ENCODE measurements around the gene ANKLE1. TPM values are rescaled to one million over a fixed set of nuclear protein-coding genes. Genes with fewer than 3 reads are reported as not detected.

Gene ANKLE1
- total RNA-seq, 1 experiment from 2014 or later, result 16.5 TPM

DNA sequence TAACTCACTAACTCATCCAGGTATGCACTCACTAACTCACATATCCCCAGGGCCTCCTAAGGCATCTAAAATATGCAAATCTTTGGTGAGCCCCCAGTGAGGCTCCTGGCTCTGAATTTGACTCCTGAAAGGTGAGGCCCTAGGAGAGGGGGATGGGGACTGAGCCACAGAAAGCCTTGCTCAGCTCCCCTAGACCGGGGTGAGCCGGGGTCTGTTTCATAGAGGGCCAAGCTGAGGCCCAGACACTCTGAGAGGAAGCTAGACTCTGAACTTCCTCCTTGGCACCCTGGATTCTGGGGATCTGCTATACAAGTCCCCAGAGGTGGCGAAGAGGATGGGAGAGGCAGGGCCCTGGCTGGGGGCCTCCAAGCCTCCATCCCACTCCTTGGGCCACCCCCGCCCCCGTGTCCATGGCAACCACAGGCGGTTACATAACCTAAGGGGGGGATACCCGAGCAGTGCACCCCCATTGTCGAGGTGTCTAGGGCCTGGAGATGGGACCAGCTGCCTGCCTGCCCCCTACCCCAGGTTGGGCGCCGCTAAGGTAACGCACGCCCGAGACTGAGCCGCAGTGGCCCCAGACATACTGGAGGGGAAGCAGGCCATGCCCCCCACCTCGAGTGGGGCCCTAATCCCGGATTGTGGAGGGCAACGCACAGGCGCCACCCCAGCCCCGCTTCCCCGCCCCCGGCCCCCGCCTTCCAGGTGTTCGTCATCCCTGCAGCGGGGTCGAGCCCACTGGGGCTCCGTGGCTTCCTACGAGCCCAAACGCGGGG, 20.9 kb downstream of the ANKLE1 start:
- no peak overlapping the region for H3K18ac ChIP-seq (ENCODE audit: insufficient read length, low read depth, low read length)
- H3K9me3 Mint-ChIP-seq, result peaks cover 4% of the 10 kb centered on the region in 2 experiments; a peak in 3 of 5 replicates
- H2AK5ac ChIP-seq (ENCODE audit: insufficient read length, low read length), result no peak overlapping the region
- H4K20me1 ChIP-seq (ENCODE audit: control insufficient read depth, insufficient read depth, insufficient read length), result no peaks in the 10 kb centered on the region
- H3K23ac ChIP-seq (ENCODE audit: insufficient read length, low read depth, low read length), result no peak overlapping the region
- H3K27ac ChIP-seq (ENCODE audit: insufficient read length, low read depth, low read length), result no peak overlapping the region
- H3K4me1 Mint-ChIP-seq, result peaks cover 21 to 35% of the 10 kb centered on the region in 2 experiments
- H4K5ac ChIP-seq (ENCODE audit: insufficient read length, low read depth, low read length), result no peak overlapping the region
- peaks cover 6% of the 10 kb centered on the region for H3K23me2 ChIP-seq (ENCODE audit: insufficient read length, low read depth, low read length, poor library complexity, severe bottlenecking)
- H2BK20ac ChIP-seq (ENCODE audit: low read depth, low read length, poor library complexity, severe bottlenecking), result no peak overlapping the region
- no peak overlapping the region for H2BK5ac ChIP-seq (ENCODE audit: insufficient read length, low read length)
- H4K91ac ChIP-seq (ENCODE audit: insufficient read length, low read depth, low read length), result no peak overlapping the region
- H3K27me3 Mint-ChIP-seq (ENCODE audit: low read depth), result no peaks in the 10 kb centered on the region; the same call in 1 of the 2 replicates
- H3K36me3 Mint-ChIP-seq (ENCODE audit: insufficient read depth in 1 of 3, low read depth in 3 of 3), result peaks cover 13 to 22% (median 17%) of the 10 kb centered on the region in 3 experiments
- H3K4me3 Mint-ChIP-seq, result peak overlapping the region; percentile 63 to 76
- no peaks in the 10 kb centered on the region for H3K79me1 ChIP-seq (ENCODE audit: insufficient read depth, low read depth, low read length, poor library complexity, severe bottlenecking)
- H3K9ac ChIP-seq (ENCODE audit: extremely low read depth, insufficient read length, low read length), result no peak overlapping the region
- WGBS (ENCODE audit: extremely low coverage, insufficient read length, low lambda C conversion rate), result no CpG with 5 or more reads among the region's 29 CpGs
- no peak overlapping the region for H2BK120ac ChIP-seq (ENCODE audit: low read depth, low read length, poor library complexity, severe bottlenecking)
- peak overlapping the region in 1 of 3 experiments; percentile 83; a peak in 1 of 7 replicates for H3K27ac Mint-ChIP-seq
- H3K4me2 ChIP-seq (ENCODE audit: insufficient read depth, insufficient read length, low read length), result peak overlapping the region; percentile 48
- no peak overlapping the region for H3K56ac ChIP-seq (ENCODE audit: insufficient read length, low read depth, low read length)
- H4K8ac ChIP-seq (replicated peaks; ENCODE audit: insufficient read length, low read depth, low read length), result no peak overlapping the region
- no peak overlapping the region for H2AFZ ChIP-seq (ENCODE audit: low read length)
- no peak overlapping the region for H3K4ac ChIP-seq (ENCODE audit: low read depth, low read length)
- TF ChIP-seq, protein P1, sequence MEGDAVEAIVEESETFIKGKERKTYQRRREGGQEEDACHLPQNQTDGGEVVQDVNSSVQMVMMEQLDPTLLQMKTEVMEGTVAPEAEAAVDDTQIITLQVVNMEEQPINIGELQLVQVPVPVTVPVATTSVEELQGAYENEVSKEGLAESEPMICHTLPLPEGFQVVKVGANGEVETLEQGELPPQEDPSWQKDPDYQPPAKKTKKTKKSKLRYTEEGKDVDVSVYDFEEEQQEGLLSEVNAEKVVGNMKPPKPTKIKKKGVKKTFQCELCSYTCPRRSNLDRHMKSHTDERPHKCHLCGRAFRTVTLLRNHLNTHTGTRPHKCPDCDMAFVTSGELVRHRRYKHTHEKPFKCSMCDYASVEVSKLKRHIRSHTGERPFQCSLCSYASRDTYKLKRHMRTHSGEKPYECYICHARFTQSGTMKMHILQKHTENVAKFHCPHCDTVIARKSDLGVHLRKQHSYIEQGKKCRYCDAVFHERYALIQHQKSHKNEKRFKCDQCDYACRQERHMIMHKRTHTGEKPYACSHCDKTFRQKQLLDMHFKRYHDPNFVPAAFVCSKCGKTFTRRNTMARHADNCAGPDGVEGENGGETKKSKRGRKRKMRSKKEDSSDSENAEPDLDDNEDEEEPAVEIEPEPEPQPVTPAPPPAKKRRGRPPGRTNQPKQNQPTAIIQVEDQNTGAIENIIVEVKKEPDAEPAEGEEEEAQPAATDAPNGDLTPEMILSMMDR (conservative IDR thresholded peaks at IDR 0.05), result no peak
- H2BK15ac ChIP-seq (ENCODE audit: low read depth, low read length), result no peak overlapping the region
- H2BK12ac ChIP-seq (ENCODE audit: insufficient read length, low read depth, low read length), result no peak overlapping the region
- H3K9me3 ChIP-seq (ENCODE audit: control insufficient read depth, low read depth, low read length), result no peaks in the 10 kb centered on the region
- peaks cover 3% of the 10 kb centered on the region; the same call in 1 of the 2 replicates for H3K4me1 ChIP-seq (ENCODE audit: insufficient read depth, low read length)
- H3T11ph ChIP-seq (ENCODE audit: low read length), result no peak overlapping the region
- H3K14ac ChIP-seq (ENCODE audit: insufficient read depth, low read length), result 0 out of 2 replicates have a peak overlapping the region, but pooled peaks have one; percentile 14
- no peak for DNase-seq
- no peaks in the 10 kb centered on the region for H3K27me3 ChIP-seq (ENCODE audit: insufficient read depth, low read length)
- H3K79me2 ChIP-seq (ENCODE audit: insufficient read depth, low read length), result no peaks in the 10 kb centered on the region

All from H9 (cell line).